ENCODE data around the gene G2E3.
"Not testable (repeated sequence)": the region's sequence is repeated elsewhere in the genome, so short reads cannot be mapped to it uniquely, and the experiment has no call there.

The G2E3 gene

GRCh38 chr14:30603402-30603801 is 44.4 kb downstream of the G2E3 start:
- no peak for DNase-seq (ENCODE audit: low spot score)

DNA sequence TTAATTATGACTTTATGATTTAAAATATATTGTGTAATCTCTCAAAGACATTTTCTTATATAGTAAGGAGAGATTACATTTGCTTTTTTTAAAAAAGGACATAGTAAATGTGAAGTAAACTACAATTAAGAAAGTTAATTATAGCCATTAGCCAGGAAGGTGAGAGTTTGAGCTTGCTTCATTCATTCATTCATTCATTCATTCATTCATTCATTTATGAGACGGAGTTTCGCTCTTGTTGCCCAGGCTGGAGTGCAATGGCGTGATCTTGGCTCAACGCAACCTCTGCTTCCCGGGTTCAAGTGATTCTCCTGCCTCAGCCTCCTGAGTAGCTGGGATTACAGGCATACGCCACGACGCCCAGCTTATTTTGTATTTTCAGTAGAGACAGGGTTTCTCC is 45.7 kb downstream of the G2E3 start:
- not testable (repeated sequence) for DNase-seq (ENCODE audit: low spot score)

GRCh38 chr14:30607156-30607780 is 48.3 kb downstream of the G2E3 start:
- no peak for DNase-seq (ENCODE audit: low spot score)

DNA sequence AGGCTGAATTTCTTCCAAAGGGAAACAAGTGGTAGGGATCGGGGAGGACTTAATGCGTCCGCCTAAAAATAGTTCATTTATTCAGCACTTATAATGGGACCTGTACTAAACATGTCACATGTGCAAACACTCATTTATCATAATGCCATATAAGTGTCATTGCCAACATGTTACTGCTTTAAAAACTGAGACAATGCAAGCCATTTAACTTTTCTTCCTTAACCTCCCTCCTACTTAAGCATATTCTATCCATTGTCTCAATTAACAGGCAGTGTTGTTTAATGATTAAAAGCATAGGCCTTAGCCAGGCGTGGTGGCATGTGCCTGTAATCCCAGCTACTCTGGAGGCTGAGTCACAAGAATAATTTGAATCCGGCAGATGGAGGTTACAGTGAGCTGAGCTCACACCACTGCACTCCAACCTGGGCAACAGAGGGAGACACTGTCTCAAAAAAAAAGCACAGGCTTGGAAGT is 49.6 kb downstream of the G2E3 start:
- DNase-seq (ENCODE audit: low spot score) = no peak

DNA sequence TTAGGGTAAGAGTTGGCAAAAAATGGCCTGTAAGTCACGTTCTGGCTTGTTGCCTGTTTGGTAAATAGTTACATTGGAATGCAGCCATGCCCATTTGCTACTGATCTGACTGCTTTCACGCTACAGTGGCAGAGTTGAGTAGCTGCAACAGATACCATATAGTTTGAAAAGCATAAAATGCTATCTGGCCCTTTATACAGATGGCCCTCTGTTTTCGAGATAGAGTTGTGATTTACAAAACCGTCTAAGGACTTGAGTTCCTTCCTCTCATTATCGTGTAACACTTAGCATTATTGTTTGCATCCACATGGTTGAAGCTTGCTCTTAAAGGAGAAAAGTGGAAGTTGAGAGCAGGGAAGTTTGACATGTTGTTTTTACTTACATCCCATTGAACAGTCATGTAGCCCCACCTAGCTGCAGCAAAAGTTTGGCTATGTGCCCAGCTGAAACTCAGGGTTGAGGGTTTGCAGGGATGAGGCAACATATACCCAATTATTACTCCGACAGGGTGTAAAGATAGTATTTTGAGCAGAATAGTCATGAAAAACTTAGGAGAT is 51.9 kb downstream of the G2E3 start:
- DNase-seq (ENCODE audit: low spot score) = no peak

- DNase-seq (ENCODE audit: low spot score) = no peak
These were observed 55.2 kb downstream of the G2E3 start for GRCh38 chr14:30614155-30614554.

DNA sequence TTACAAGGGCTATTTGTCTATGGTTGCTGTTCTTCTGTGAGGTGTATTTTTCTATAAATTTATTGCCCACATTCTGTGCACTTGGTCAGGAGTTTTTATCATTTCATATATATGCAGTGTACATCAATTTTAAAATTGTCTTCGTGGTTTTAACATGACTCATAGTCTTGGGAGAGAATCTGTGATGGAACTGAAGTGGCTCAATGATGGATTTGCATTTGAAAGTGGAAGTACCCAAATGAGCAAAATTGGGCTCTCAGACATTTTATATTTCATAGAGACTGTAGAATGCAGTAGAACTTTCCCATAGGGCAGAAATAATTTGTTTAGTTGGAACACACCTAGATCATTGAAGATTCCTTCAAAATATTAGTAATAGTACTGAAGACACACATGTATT is 61.2 kb downstream of the G2E3 start:
- peak; percentile 33 for DNase-seq (ENCODE audit: low spot score)

DNA sequence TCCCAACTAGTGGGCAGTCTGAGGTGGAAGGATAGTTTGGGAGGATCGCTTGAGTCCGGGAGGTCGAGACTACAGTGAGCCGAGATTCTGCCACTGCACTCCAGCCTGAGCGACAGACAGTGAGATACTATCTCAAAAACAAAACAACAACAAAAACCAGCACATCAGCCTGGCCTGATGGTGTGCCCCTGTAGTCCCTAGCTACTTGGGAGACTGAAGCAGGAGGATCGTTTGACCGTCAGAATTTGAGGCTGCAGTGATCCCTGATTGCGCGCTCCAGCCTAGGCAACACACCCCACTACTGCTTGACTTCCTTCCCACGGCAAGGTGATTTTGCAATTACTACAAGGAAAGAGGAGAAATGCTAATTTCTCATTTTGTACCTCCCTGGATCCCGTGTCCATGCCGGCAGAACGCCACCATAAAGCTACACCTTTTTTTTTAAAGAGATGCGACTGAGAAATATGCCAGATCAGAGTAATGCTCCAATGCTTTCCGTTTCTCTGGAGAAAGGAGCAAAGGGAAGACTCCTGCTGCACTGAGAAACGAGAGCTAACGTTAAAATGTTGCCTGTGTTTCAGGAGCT is 62.5 kb downstream of the G2E3 start:
- peak; percentile 17 for DNase-seq (ENCODE audit: low spot score)

GRCh38 chr14:30621940-30622830 is 63.2 kb downstream of the G2E3 start, which contains the start of gene SCFD1:
Gene SCFD1 (plus strand): TSS chr14:30622319. CDS start chr14:30622339, 20 bp downstream.
- DNase-seq (ENCODE audit: low spot score) = peak; percentile 96

- DNase-seq (ENCODE audit: low spot score) = no peak
These were observed 64.6 kb downstream of the G2E3 start for GRCh38 chr14:30623412-30624131.

DNA sequence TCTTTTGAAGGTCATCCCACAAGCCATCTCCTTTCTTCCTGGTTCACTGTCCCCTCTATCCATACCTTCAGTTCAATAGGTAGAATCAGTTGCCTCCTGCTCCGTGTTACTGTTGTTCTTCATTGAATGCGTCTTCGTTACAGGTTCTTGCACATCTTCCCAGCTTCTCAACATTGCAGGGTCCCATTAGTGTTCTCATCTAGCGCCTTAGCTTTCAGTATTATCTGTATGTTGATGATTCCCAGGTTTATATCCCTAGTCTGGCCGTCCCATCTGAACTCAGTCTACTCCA is 65.1 kb downstream of the G2E3 start:
- DNase-seq (ENCODE audit: low spot score) = no peak

DNA sequence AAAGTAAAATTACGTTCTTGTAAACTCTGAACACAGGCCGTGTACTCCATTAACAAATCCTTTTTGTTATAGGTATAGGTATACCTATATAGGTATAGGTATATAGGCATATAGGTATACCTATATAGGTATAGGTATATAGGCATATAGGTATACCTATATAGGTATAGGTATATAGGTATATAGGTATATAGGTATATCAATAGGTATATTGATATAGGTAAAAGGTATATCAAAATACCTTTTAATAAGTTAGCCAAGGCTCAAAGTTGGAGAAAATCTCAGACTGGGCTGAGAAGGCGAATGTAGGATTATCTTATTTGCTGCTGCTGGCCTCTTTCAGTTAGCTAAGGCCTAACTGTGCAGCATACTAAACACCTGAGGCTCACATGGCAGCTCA is 66.6 kb downstream of the G2E3 start:
- no peak for DNase-seq (ENCODE audit: low spot score)

- not testable (repeated sequence) for DNase-seq (ENCODE audit: low spot score)
These were observed 70.5 kb downstream of the G2E3 start for GRCh38 chr14:30629432-30629831.

GRCh38 chr14:30630248-30630647 is 71.3 kb downstream of the G2E3 start:
- no peak for DNase-seq (ENCODE audit: low spot score)

DNA sequence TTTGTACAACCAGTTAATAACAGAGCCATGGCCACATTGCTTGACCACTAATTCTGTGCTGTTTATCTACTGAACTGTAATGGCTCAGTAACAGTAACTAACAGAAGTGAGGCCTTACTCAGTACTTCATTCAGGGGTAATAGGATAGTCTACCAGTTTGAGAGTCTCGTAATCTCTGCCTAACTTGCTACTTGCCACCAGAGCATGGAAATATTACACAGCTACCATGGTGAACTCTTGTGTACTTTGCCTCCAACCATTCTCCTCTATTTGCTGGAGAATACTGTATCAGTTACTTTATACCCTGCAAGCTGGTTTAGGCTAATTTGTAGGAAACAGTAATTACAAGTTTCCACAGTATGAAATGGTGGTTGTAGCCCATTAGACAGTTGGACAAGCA is 73.8 kb downstream of the G2E3 start:
- no peak for DNase-seq (ENCODE audit: low spot score)

GRCh38 chr14:30638926-30639325 is 80.0 kb downstream of the G2E3 start:
- DNase-seq (ENCODE audit: low spot score) = no peak

- DNase-seq (ENCODE audit: low spot score) = no peak
These were observed 82.2 kb downstream of the G2E3 start for GRCh38 chr14:30641207-30641606.

DNA sequence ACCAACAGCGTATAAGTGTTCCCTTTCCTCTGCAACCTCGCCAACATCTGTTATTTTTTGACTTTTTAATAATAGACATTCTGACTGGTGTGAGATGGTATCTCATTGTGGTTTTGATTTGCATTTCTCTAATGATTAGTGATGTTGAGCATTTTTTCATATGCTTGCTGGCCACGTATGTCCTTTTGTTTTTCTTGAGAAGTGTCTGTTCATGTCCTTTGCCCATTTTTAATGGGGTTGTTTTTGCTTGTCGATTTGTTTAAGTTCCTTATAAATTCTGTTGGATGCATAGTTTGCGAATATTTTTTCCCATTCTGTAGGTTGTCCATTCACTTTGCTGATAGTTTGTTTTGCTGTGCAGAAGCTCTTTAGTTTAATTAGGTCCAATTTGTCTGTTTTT is 85.5 kb downstream of the G2E3 start:
- not testable (repeated sequence) for DNase-seq (ENCODE audit: low spot score)

DNA sequence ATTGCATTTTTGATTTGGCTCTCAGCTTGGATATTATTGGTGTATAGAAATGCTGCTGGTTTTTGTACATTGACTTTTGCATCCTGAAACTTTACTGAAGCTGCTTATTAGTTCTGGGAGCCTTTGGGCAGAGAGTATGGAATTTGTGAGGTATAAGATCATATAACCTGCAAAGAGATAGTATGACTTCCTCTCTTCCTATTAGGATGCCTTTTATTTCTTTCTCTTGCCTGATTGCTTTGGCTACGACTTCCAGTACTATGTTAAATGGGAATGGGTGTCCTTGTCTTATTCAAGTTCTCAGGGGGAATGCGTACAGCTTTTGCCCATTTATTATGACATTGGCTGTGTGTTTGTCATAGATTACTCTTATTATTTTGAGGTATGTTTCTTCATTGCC is 86.6 kb downstream of the G2E3 start:
- no peak for DNase-seq (ENCODE audit: low spot score)

- no peak for DNase-seq (ENCODE audit: low spot score)
These were observed 89.5 kb downstream of the G2E3 start for GRCh38 chr14:30648471-30648870.

DNA sequence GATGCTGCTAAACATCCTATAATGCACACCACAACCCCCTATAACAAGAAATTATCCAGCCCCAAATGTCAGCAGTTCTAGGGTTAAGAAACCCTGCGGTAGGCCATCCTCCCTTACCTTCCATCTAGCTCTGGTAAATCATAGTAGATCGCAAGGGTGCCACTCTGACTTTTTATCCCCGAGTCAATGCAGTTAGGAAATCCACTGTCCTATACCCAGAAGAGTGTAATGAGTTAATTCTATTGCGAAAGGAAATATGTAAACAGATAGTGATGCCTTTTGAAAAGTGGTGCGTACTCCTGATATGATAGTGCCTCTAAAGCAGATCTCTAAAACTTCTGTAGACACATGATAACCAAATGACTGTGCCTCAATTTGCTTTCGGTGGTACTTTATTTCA is 93.0 kb downstream of the G2E3 start:
- DNase-seq (ENCODE audit: low spot score) = no peak

DNA sequence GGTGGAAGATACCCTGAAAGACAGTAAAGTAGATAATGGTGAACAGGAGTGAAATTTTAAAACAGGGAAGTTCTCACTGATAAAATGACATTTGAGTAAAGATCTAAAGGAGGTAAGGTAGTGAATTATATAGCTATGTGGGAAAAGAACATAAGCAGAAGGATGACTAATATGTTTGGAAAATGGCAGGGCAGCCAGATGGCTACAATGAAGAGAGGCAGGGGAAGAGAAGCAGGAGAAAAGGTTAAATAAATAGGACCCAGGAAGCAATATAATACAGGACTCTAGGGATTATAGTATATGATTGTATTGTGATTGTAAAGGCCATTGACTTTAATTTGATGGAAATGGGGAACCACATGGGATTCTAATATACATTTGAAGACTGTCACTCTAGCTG is 96.2 kb downstream of the G2E3 start:
- no peak for DNase-seq (ENCODE audit: low spot score)
